Right atrium auricular region (tissue), 2 donors: Measurements from ENCODE around the gene BMPR1B. TPM values are rescaled to one million over a fixed set of nuclear protein-coding genes. Genes with fewer than 3 reads are reported as not detected.

Source experiments
- DNase-seq: peaks from one replicate; pipeline ENCODE4 v3.0.0-alpha.2; 2019; ENCODE audit warnings: low spot score
- H3K27ac ChIP-seq, 2 donors: fragments of 200-600 bp; sonication (generic); 1 replicate in 1 of 2; 2 replicates in 1 of 2; pipeline ENCODE4 v1.5.1; 2016 to 2019
- H3K27me3 ChIP-seq, 2 donors: fragments of 200-600 bp; sonication (generic); one replicate each; pipeline versions ENCODE4 v1.5.1 to v1.6.0; 2017 to 2019
- H3K36me3 ChIP-seq: fragments of 200-600 bp; sonication (generic); one replicate; pipeline ENCODE4 v1.5.1; 2016
- H3K4me1 ChIP-seq, 2 donors: fragments of 200-600 bp; sonication (generic); one replicate each; pipeline versions ENCODE4 v1.5.1 to v1.6.0; 2017 to 2019
- H3K4me3 ChIP-seq, 2 donors: fragments of 200-600 bp; sonication (generic); 1 replicate in 1 of 2; 2 replicates in 1 of 2; pipeline ENCODE4 v1.5.1; 2017 to 2019; ENCODE audit warnings: mild to moderate bottlenecking in 1 of 2, moderate library complexity in 1 of 2
- H3K9me3 ChIP-seq, 2 donors: fragments of 200-600 bp; sonication (generic); one replicate each; pipeline ENCODE4 v1.5.1; 2019
- total RNA-seq, 2 donors: library from RNA; depleted of rRNA; stranded (reverse); fragments of >200 nt; gene quantifications; one replicate each; pipeline ENCODE4 v1.1.0, GENCODE V29; 2016
- TF ChIP-seq, protein P1 (sequence below), 2 donors: fragments of 200-600 bp; sonication (generic); IDR thresholded peaks; one replicate each; pipeline ENCODE4 v1.5.1; 2019; ENCODE audit warnings: antibody characterized with exemption in 2 of 2

BMPR1B gene
- total RNA-seq, 2 donors from 2014 or later, result 0.82 to 1.4 TPM

DNA sequence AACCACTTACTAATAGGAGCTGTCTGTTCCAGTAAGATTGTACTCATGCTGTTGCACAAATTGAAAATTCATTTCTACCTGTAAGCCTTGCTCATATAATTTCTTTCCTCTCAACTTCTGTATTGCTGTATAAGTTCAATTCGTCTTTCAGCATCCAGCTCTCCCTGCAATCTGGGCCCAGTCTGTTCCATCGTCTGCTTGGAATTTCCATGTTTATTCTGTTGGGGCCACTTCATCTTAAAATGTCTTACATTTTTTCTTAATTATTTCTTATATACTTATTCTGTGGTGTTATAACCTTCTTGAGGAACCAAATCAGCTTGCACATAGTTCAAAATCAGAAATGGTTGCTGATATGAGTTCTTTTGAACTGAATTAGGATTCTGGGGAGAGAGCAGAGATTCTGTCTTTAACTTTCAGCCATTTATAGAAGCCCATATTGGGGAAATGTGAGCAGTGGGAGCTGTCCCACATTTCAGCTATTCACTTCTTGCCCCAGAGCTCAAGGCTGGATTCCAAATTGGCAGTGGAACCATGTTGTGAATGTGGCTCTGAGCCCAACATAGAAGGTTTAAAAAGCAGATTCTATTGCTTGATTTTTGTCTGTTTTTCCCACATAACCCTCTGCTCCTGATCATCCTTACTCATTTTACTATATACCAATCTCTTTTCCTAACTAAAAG, 291.9 kb downstream of the BMPR1B start:
- Histone ChIP-seq H3K27ac (no peak overlapping the region), H3K9me3 (no peaks in the 10 kb centered on the region), H3K4me1 (no peaks in the 10 kb centered on the region), H3K4me3 (no peak overlapping the region), H3K36me3 (no peaks in the 10 kb centered on the region), H3K27me3 (no peaks in the 10 kb centered on the region)
- TF ChIP-seq, protein P1, sequence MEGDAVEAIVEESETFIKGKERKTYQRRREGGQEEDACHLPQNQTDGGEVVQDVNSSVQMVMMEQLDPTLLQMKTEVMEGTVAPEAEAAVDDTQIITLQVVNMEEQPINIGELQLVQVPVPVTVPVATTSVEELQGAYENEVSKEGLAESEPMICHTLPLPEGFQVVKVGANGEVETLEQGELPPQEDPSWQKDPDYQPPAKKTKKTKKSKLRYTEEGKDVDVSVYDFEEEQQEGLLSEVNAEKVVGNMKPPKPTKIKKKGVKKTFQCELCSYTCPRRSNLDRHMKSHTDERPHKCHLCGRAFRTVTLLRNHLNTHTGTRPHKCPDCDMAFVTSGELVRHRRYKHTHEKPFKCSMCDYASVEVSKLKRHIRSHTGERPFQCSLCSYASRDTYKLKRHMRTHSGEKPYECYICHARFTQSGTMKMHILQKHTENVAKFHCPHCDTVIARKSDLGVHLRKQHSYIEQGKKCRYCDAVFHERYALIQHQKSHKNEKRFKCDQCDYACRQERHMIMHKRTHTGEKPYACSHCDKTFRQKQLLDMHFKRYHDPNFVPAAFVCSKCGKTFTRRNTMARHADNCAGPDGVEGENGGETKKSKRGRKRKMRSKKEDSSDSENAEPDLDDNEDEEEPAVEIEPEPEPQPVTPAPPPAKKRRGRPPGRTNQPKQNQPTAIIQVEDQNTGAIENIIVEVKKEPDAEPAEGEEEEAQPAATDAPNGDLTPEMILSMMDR (IDR thresholded peaks at IDR 0.05), result no peak
- no peak for DNase-seq

DNA sequence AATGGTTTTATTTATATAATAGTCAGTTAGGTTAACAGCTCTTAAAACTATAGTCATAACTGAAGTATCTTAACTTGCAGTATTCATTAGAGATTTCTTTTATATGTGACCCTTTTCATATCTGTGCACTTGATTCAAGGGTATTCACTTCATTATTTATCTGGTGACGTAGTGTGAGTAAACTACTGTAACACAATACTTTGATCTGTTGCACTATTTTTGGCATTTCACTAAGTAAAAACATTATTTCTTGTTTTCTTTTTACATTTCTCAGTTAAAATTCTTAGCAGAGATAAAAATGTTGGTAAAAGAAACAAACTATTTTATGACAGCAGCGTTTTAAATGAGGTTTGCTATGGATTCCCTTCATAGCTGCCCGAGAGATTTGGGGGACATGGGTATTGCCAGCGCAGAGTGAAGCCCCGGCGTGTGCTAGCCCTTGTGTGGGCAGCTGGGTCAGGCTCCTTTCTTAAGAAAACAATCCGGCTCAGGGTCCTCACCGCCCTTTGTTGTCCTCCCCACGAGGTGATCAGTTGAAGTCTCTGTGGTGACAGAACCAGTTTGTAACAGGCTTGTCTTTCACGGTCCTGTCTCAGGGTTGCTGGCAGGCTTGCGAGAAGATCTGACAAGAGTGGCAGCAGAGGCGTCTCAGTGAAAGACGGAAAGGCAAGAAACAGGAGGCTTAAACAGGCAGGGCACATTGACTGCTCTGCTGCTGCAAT, 293.4 kb downstream of the BMPR1B start:
- Histone ChIP-seq H3K4me3 (no peak overlapping the region), H3K27me3 (no peaks in the 10 kb centered on the region), H3K27ac (no peak overlapping the region), H3K4me1 (no peaks in the 10 kb centered on the region), H3K36me3 (no peaks in the 10 kb centered on the region), H3K9me3 (no peaks in the 10 kb centered on the region)
- TF ChIP-seq, protein P1 (IDR thresholded peaks at IDR 0.05), result no peak
- DNase-seq, result no peak

DNA sequence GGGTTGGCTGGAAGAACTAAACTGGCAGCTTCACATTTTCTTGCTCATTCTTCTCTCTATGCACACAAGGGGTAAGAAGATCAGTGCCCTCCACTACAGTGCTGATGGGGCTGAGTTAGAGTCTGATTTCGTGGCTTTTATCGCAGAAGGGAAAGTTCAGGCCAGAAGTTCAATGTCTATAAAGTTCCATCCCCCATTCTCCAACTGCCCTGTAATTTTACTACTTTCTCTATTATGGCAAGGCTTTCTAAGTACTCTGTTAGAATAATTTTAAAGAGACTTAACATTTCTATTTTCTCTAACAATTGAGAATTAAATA, 293.9 kb downstream of the BMPR1B start:
- TF ChIP-seq, protein P1 (IDR thresholded peaks at IDR 0.05), result no peak
- H3K27ac ChIP-seq, result no peak overlapping the region
- no peaks in the 10 kb centered on the region for H3K9me3 ChIP-seq
- DNase-seq, result no peak
- no peaks in the 10 kb centered on the region for H3K4me1 ChIP-seq
- no peaks in the 10 kb centered on the region for H3K36me3 ChIP-seq
- no peak overlapping the region for H3K4me3 ChIP-seq
- H3K27me3 ChIP-seq, result no peaks in the 10 kb centered on the region

DNA sequence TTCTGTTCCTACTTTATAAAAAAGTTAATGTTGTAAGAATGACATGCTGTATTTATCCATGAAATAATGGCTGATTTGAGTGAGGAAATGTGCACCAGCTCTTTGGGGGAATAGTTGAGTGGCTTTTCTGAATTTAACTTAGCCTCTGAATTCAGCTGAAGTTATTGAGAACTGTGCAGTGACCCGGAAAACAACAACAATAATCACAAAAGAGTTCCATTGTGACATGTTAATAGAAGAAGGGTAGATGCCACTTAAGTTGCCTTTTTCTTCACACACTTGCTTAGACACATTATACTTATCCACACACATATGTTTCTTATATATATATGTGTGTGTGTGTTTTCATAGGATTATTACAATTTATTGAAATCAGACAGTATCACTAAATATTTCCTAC, 301.2 kb downstream of the BMPR1B start:
- Histone ChIP-seq H3K4me1 (no peaks in the 10 kb centered on the region), H3K4me3 (no peak overlapping the region), H3K27me3 (no peaks in the 10 kb centered on the region), H3K27ac (no peak overlapping the region), H3K36me3 (no peaks in the 10 kb centered on the region), H3K9me3 (no peaks in the 10 kb centered on the region)
- TF ChIP-seq, protein P1 (IDR thresholded peaks at IDR 0.05), result no peak
- DNase-seq, result no peak

DNA sequence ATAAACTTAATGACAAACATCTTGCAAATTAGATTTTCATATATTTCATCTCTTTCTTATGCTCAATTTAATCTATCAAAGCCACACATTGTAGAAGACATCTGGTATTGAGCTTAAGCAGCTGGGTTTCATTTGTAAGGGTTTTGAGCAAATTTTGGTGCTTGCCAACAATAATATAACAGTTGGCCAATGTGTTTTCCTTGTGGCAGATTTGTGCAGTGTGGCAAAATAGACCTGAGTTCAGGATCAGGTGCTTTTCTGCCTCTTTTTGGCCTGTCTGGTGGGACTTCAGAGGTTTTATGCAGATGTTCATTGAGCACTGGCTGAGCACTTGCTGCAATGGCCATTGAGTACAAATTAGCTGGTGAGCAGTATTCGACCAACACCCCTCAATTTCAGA, 301.9 kb downstream of the BMPR1B start:
- Histone ChIP-seq H3K27ac (no peak overlapping the region), H3K4me1 (no peaks in the 10 kb centered on the region), H3K9me3 (no peaks in the 10 kb centered on the region), H3K36me3 (no peaks in the 10 kb centered on the region), H3K4me3 (no peak overlapping the region), H3K27me3 (no peaks in the 10 kb centered on the region)
- DNase-seq, result no peak
- TF ChIP-seq, protein P1 (IDR thresholded peaks at IDR 0.05), result no peak
